Bronchial smooth muscle cell (primary cell): ENCODE measurements around the gene SLC16A5. TPM values are rescaled to one million over a fixed set of nuclear protein-coding genes. Genes with fewer than 3 reads are reported as not detected.

Experiments
- total RNA-seq: library from RNA; depleted of rRNA; stranded (reverse); fragments of >200 nt; gene quantifications from 2 replicates; pipeline ENCODE4 v1.2.1, GENCODE V29; 2014

SLC16A5 gene, protein sequence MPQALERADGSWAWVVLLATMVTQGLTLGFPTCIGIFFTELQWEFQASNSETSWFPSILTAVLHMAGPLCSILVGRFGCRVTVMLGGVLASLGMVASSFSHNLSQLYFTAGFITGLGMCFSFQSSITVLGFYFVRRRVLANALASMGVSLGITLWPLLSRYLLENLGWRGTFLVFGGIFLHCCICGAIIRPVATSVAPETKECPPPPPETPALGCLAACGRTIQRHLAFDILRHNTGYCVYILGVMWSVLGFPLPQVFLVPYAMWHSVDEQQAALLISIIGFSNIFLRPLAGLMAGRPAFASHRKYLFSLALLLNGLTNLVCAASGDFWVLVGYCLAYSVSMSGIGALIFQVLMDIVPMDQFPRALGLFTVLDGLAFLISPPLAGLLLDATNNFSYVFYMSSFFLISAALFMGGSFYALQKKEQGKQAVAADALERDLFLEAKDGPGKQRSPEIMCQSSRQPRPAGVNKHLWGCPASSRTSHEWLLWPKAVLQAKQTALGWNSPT
- 4.7 and 10.6 TPM in 2 replicates for total RNA-seq

DNA sequence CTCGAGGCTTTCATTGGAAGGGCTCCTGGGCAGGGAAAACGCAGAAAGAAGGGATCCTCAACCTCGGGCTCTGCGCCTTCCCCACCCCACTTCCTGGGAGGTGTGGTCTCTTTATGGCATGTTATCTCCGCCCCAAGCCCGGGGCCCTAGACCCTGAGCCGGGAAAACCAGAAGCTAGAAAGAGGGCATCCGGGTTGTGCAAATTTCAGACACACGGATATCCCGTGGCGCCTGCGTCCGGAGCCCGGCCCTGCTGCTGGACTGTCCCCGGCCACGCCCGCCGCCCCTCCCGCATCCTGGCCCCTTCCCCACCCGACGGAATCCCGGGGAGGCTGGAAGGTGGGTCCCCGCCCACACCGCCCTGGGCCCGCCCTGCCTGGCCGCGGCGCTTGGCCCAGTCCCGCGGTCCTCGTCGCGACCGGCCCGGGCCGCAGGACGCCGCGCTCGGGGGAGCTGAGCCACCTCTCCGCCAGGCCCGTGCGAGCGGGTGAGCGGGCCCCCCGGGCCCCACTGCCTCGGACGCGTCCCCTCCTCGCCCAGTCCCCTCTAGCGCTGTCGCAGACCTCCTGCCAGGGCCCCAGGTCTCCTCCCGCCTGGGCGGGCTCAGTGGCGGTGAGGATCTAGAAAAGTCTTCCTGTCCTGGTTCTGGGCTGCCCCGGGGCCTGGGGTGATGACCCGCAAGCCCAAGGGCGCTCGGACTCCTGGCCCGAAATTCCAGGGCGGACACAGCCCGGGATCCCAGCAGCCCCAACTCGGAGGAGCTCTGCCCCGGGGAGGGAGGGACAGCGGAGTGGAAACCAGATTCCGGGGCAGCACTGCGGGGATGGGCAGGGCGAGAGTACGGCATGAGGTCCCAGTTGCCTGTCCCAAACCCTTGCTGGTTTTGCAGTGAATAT, at the start of gene SLC16A5:
TSS of gene SLC16A5 (plus strand) at position 397 of the 896 bp plus-strand sequence. CDS start 5,683 bp downstream, outside the sequence.

GRCh38 chr17:75046407-75047289, 41.1 kb upstream of the SLC16A5 start, which contains the start of the genes ATP5PD and KCTD2:
ATP5PD (minus strand) TSS chr17:75046969; CDS start chr17:75042650, 4,319 bp downstream.
KCTD2 (plus strand) TSS chr17:75047225; CDS start chr17:75047251, 26 bp downstream.

GRCh38 chr17:75109407-75110233, 21.9 kb downstream of the SLC16A5 start, which contains the start of gene ARMC7:
ARMC7 (plus strand) TSS chr17:75109969; CDS start chr17:75110289, 320 bp downstream.

GRCh38 chr17:75131278-75132017, 43.7 kb downstream of the SLC16A5 start, which contains the start of gene NT5C:
NT5C (minus strand) TSS chr17:75131742; CDS start chr17:75131707, 35 bp downstream.

DNA sequence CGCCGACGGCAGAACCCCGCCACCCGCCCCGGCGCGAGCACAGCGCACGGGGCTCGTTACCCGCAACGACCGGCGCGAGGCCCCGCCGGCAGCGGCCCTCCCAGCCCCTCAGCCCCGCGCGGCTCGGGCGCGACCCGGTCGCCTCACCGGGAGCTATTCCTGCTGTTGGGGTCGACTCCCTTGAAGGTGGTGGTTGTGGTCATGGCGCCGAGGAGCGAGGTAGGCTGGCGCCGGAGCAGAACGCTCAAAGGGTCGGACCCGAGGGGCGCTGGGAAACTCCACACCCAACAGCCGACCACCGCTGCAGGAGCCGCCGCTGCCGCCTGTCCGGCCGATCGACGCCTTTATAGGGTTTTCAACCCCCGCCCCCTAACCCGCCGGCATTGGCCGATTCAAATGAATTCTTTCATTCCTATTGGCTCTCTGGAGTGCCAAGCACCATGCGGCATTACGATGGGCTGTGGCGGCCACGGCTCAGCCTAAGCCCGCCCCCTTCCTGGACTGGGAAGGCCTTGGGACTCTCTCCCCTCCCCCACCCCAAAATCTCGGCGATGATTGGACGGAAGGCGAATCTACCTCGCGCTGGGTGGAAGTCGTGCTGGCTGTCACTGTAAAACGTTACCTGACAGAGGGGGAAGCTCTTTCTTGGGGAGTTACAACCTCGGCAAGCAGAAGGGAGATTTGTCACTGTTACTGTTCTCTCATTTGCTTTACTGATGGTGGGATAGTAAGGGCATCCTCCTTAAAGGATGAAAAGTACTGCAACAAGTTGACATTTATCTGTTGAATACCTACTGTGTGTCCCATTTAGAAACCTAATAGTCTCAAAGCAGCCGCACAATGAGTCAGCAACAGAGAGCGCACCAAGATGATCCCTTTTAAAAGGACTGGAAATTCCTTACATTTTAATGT, 66.7 kb downstream of the SLC16A5 start, which contains the start of gene JPT1:
TSS of gene JPT1 (minus strand) at position 318 of the 912 bp plus-strand sequence. CDS start at position 203, 115 bp downstream.

Other genes with a start within 250 kb of the SLC16A5 start
- gene GRIN2C, start 228.1 kb upstream of the SLC16A5 start, total RNA-seq, result 0.16 and 0.26 TPM in 2 replicates
- 62.7 and 67.5 TPM in 2 replicates for gene FDXR, start 215.0 kb upstream of the SLC16A5 start, total RNA-seq
- gene FADS6, start 194.3 kb upstream of the SLC16A5 start, total RNA-seq, result not detected in 2 replicates
- gene USH1G, start 164.7 kb upstream of the SLC16A5 start, total RNA-seq, result under 0.01 and 0.09 TPM in 2 replicates
- not detected in 2 replicates for gene OTOP2, start 163.7 kb upstream of the SLC16A5 start, total RNA-seq
- not detected in 2 replicates for gene OTOP3, start 152.1 kb upstream of the SLC16A5 start, total RNA-seq
- gene HID1, start 115.2 kb upstream of the SLC16A5 start, total RNA-seq, result 0.16 and 0.52 TPM in 2 replicates
- 5.5 and 6.4 TPM in 2 replicates for gene CDR2L, start 100.3 kb upstream of the SLC16A5 start, total RNA-seq
- 29.3 and 34.4 TPM in 2 replicates for gene MRPL58, start 75.3 kb upstream of the SLC16A5 start, total RNA-seq
- 279 and 442 TPM in 2 replicates for gene ATP5PD, start 41.0 kb upstream of the SLC16A5 start, total RNA-seq
- gene KCTD2, start 40.7 kb upstream of the SLC16A5 start, total RNA-seq, result 10.6 and 12.8 TPM in 2 replicates
- 1.7 and 1.8 TPM in 2 replicates for gene ARMC7, start 22.0 kb downstream of the SLC16A5 start, total RNA-seq
- gene NT5C, start 43.8 kb downstream of the SLC16A5 start, total RNA-seq, result 16.4 and 35.6 TPM in 2 replicates
- gene JPT1, start 66.6 kb downstream of the SLC16A5 start, total RNA-seq, result 24.1 and 39.9 TPM in 2 replicates
- gene SUMO2, start 95.0 kb downstream of the SLC16A5 start, total RNA-seq, result 134 and 198 TPM in 2 replicates
- gene NUP85, start 117.7 kb downstream of the SLC16A5 start, total RNA-seq, result 21.1 and 22.6 TPM in 2 replicates
- gene GGA3, start 173.7 kb downstream of the SLC16A5 start, total RNA-seq, result 11.5 and 17.8 TPM in 2 replicates
- gene MRPS7, start 173.9 kb downstream of the SLC16A5 start, total RNA-seq, result 43.1 and 46.0 TPM in 2 replicates
- gene MIF4GD, start 183.3 kb downstream of the SLC16A5 start, total RNA-seq, result 3.3 and 5.5 TPM in 2 replicates
- gene SLC25A19, start 201.5 kb downstream of the SLC16A5 start, total RNA-seq, result 3.3 and 4.3 TPM in 2 replicates